H1 (cell line): Measurements from ENCODE around the gene KRAS. TPM values are rescaled to one million over a fixed set of nuclear protein-coding genes. Genes with fewer than 3 reads are reported as not detected.

Experiments used
- CTCF ChIA-PET: fragments of 300-600 bp; sonication (Branson Sonifier 250); formaldehyde crosslinking; loops from one replicate; lab custom pipeline; 2021; ENCODE audit not compliant: partially characterized antibody; lab: Charles Lee
- POLR2A ChIA-PET: fragments of 300-600 bp; sonication (Branson Sonifier 250); formaldehyde crosslinking; loops from one replicate; lab custom pipeline; 2021; ENCODE audit warnings: inconsistent platforms; ENCODE audit not compliant: partially characterized antibody; lab: Charles Lee
- DNase-seq, 2 experiments: peaks; one replicate each; pipeline versions ENCODE4 v3.0.0 to v3.0.0-alpha.2; 2010 to 2022; ENCODE audit warnings: low spot score in 2 of 2, low read depth in 1 of 2, mixed read lengths in 1 of 2
- FAIRE-seq: peaks from 2 replicates; lab custom pipeline; 2011; peaks lifted over from hg19 to GRCh38; lab: Jason Lieb, UNC
- H2AFZ ChIP-seq: 2 replicates; pipeline ENCODE4 v1.8.1; 2012; ENCODE audit warnings: low read length, inconsistent platforms
- H2AK5ac ChIP-seq: 2 replicates; pipeline ENCODE4 v1.6.1; 2013; ENCODE audit warnings: low read depth, low read length
- H2BK120ac ChIP-seq: replicated peaks from 2 replicates; pipeline ENCODE3; 2013; ENCODE audit warnings: low read depth, low read length, inconsistent platforms
- H2BK12ac ChIP-seq: 2 replicates; pipeline ENCODE4 v1.6.1; 2013; ENCODE audit warnings: low read depth, low read length
- H2BK15ac ChIP-seq: 2 replicates; pipeline ENCODE4 v1.6.1; 2013; ENCODE audit warnings: low read length
- H2BK20ac ChIP-seq: 2 replicates; pipeline ENCODE4 v1.6.1; 2013; ENCODE audit warnings: low read length
- H2BK5ac ChIP-seq: 2 replicates; pipeline ENCODE4 v1.6.1; 2013; ENCODE audit warnings: low read depth, low read length
- H3K14ac ChIP-seq: 2 replicates; pipeline ENCODE4 v1.6.1; 2013; ENCODE audit warnings: inconsistent platforms; ENCODE audit not compliant: insufficient read length
- H3K18ac ChIP-seq: 2 replicates; pipeline ENCODE4 v1.6.1; 2013; ENCODE audit warnings: low read length; ENCODE audit errors: extremely low read depth
- H3K23ac ChIP-seq: 2 replicates; pipeline ENCODE4 v1.6.1; 2013; ENCODE audit warnings: inconsistent platforms; ENCODE audit not compliant: insufficient read length
- H3K23me2 ChIP-seq: 2 replicates; pipeline ENCODE4 v1.6.1; 2013; ENCODE audit warnings: low read depth, low read length
- H3K27ac ChIP-seq: 2 replicates; pipeline ENCODE4 v1.6.1; 2011; ENCODE audit warnings: low read depth, low read length, inconsistent platforms
- H3K27me3 ChIP-seq, 4 experiments: replicated peaks in 1 of 4; 1 replicate in 1 of 4; 2 replicates in 3 of 4; pipeline versions ENCODE4 v1.6.1 to v1.8.1; 2011 to 2013; ENCODE audit warnings: low read length in 3 of 4, mild to moderate bottlenecking in 3 of 4, inconsistent platforms in 2 of 4, mixed read lengths in 2 of 4, moderate library complexity in 1 of 4; ENCODE audit not compliant: control insufficient read depth in 3 of 4, insufficient read depth in 3 of 4; ENCODE audit errors: extremely low read depth in 1 of 4
- H3K36me3 ChIP-seq, 4 experiments: 2 replicates each; pipeline versions ENCODE4 v1.6.1 to v1.8.1; 2011 to 2013; ENCODE audit warnings: mild to moderate bottlenecking in 4 of 4, low read length in 3 of 4, moderate library complexity in 2 of 4, control low read depth in 1 of 4, inconsistent platforms in 1 of 4; ENCODE audit not compliant: insufficient read depth in 4 of 4, control insufficient read depth in 2 of 4
- H3K4ac ChIP-seq: replicated peaks from 2 replicates; pipeline ENCODE3; 2013; ENCODE audit warnings: low read length, low read depth, mixed read lengths, inconsistent platforms; ENCODE audit not compliant: insufficient read length
- H3K4me1 ChIP-seq, 4 experiments: replicated peaks in 1 of 4; 1 replicate in 1 of 4; 2 replicates in 3 of 4; pipeline versions ENCODE4 v1.6.1 to v1.8.1; 2011 to 2013; ENCODE audit warnings: low read length in 3 of 4, inconsistent platforms in 2 of 4, mixed read lengths in 1 of 4; ENCODE audit not compliant: insufficient read depth in 4 of 4, control insufficient read depth in 3 of 4
- H3K4me2 ChIP-seq, 2 experiments: 2 replicates each; pipeline versions ENCODE4 v1.6.1 to v1.8.1; 2011 to 2013; ENCODE audit warnings: low read depth in 2 of 2, low read length in 2 of 2, control low read depth in 1 of 2, inconsistent platforms in 1 of 2, mild to moderate bottlenecking in 1 of 2; ENCODE audit not compliant: insufficient read depth in 1 of 2
- H3K4me3 ChIP-seq, 4 experiments: fragments of 200-600, 300-600 bp in 1 of 4; sonication (generic), shearing (Covaris generic), sonication (Bioruptor Twin) in 1 of 4; 2 replicates each; pipeline versions ENCODE4 v1.5.1 to v1.8.1; 2011 to 2016; ENCODE audit warnings: low read length in 4 of 4, low read depth in 3 of 4, control low read depth in 2 of 4, inconsistent platforms in 2 of 4, mild to moderate bottlenecking in 2 of 4, mixed read lengths in 1 of 4, moderate library complexity in 1 of 4; ENCODE audit not compliant: insufficient read depth in 2 of 4; ENCODE audit errors: extremely low read depth in 1 of 4
- H3K56ac ChIP-seq: replicated peaks from 2 replicates; pipeline ENCODE3; 2013; ENCODE audit warnings: low read depth, mild to moderate bottlenecking, mixed read lengths, low read length, inconsistent platforms; ENCODE audit not compliant: insufficient read length
- H3K79me1 ChIP-seq: 2 replicates; pipeline ENCODE4 v1.6.1; 2013; ENCODE audit warnings: low read depth, low read length, control low read depth
- H3K79me2 ChIP-seq, 2 experiments: 2 replicates each; pipeline versions ENCODE4 v1.6.1 to v1.8.1; 2012 to 2013; ENCODE audit warnings: low read length in 2 of 2, mild to moderate bottlenecking in 2 of 2, inconsistent platforms in 1 of 2; ENCODE audit not compliant: insufficient read depth in 2 of 2, control insufficient read depth in 1 of 2
- H3K9ac ChIP-seq, 4 experiments: replicated peaks in 1 of 4; 1 replicate in 1 of 4; 2 replicates in 3 of 4; pipeline versions ENCODE4 v1.6.1 to v1.8.1; 2011 to 2013; ENCODE audit warnings: low read depth in 3 of 4, low read length in 3 of 4, control low read depth in 2 of 4, mild to moderate bottlenecking in 2 of 4, moderate library complexity in 2 of 4, inconsistent platforms in 1 of 4; ENCODE audit errors: extremely low read depth in 1 of 4
- H3K9me3 ChIP-seq, 2 experiments: 2 replicates each; pipeline versions ENCODE4 v1.6.1 to v1.8.1; 2012 to 2013; ENCODE audit warnings: mild to moderate bottlenecking in 2 of 2, moderate library complexity in 2 of 2, control low read depth in 1 of 2, inconsistent platforms in 1 of 2, low read depth in 1 of 2, low read length in 1 of 2, mixed read lengths in 1 of 2; ENCODE audit not compliant: insufficient read depth in 2 of 2
- H4K20me1 ChIP-seq, 2 experiments: replicated peaks in 1 of 2; 2 replicates each; pipeline versions ENCODE3 to v1.8.1; 2011 to 2013; ENCODE audit warnings: inconsistent platforms in 2 of 2, low read length in 2 of 2, mild to moderate bottlenecking in 1 of 2; ENCODE audit not compliant: insufficient read depth in 2 of 2, control insufficient read depth in 1 of 2
- H4K5ac ChIP-seq: 2 replicates; pipeline ENCODE4 v1.6.1; 2013; ENCODE audit warnings: low read length, low read depth, mixed read lengths, inconsistent platforms; ENCODE audit not compliant: insufficient read length
- H4K8ac ChIP-seq: 2 replicates; pipeline ENCODE4 v1.8.0; 2013; ENCODE audit warnings: mild to moderate bottlenecking, moderate library complexity, low read length, inconsistent platforms; ENCODE audit not compliant: insufficient read depth; ENCODE audit errors: extremely low read depth
- H4K91ac ChIP-seq: replicated peaks from 2 replicates; pipeline ENCODE3; 2013; ENCODE audit warnings: low read length, mixed read lengths, inconsistent platforms; ENCODE audit not compliant: insufficient read length
- BCL11A ChIP-seq, 2 experiments: IDR thresholded peaks; one replicate each; pipeline ENCODE4 v1.6.1; 2011; ENCODE audit warnings: low read depth in 2 of 2, low read length in 2 of 2, mild to moderate bottlenecking in 2 of 2
- EZH2 ChIP-seq: fragments of 200-600 bp; sonication (generic); IDR thresholded peaks from 2 replicates; pipeline ENCODE4 v1.7.1; 2012; ENCODE audit warnings: low read depth, mild to moderate bottlenecking, moderate library complexity, low read length, inconsistent platforms; ENCODE audit not compliant: severe bottlenecking
- GTF2F1 ChIP-seq: IDR thresholded peaks from 2 replicates; pipeline ENCODE4 v1.6.1; 2012; ENCODE audit warnings: low read depth, low read length, improper control_type of control experiment, borderline replicate concordance
- SP2 ChIP-seq: IDR thresholded peaks from 2 replicates; pipeline ENCODE4 v1.6.1; 2012; ENCODE audit warnings: mild to moderate bottlenecking, low read length, inconsistent platforms
- ZNF274 ChIP-seq: IDR thresholded peaks from 2 replicates; pipeline ENCODE4 v1.7.0; 2012; ENCODE audit warnings: low read length, borderline replicate concordance; ENCODE audit errors: extremely low read depth
- WGBS, 2 experiments: shearing (Covaris generic) in 1 of 2; methylation state at CpG; one replicate each; pipeline versions ENCODE4 v1.1.6 to v1.1.7; 2013 to 2015; ENCODE audit warnings: low lambda C conversion rate in 2 of 2, mixed read lengths in 2 of 2, inconsistent platforms in 1 of 2, low coverage in 1 of 2, missing lambda C conversion rate in 1 of 2; ENCODE audit not compliant: insufficient replicate concordance in 2 of 2, insufficient coverage in 1 of 2, insufficient read length in 1 of 2; ENCODE audit errors: extremely low coverage in 1 of 2, missing lambda C conversion rate in 1 of 2; 5-methylcytosine and 5-hydroxymethylcytosine counted together
- polyA plus RNA-seq, 7 experiments: library from polyadenylated mRNA; depleted of rRNA in 3 of 7; stranded (reverse) in 5 of 7; unstranded in 2 of 7; fragments of >200 nt in 5 of 7; fragments of 200-250 nt in 2 of 7; gene quantifications; 1 replicate in 5 of 7; 2 replicates in 1 of 7; 4 replicates in 1 of 7; pipeline versions ENCODE4 v1.2.1 to v1.2.3, GENCODE V29; 2011 to 2013; ENCODE audit warnings: missing spikeins in 2 of 7, mixed read lengths in 2 of 7
- total RNA-seq: library from RNA; stranded (reverse); fragmentation: NEBNext Ultra II Directional; extraction: Animal tissue kit (Norgen Biotek cat#: 25700); gene quantifications from 2 replicates; pipeline ENCODE4 v1.2.1, GENCODE V29; 2021

Gene KRAS
- total and polyA plus RNA-seq, 2 of the 8 experiments (the other 6 are each of a cell fraction or from before 2014, with no cell fraction given): 24.8 to 64.6 TPM

DNA sequence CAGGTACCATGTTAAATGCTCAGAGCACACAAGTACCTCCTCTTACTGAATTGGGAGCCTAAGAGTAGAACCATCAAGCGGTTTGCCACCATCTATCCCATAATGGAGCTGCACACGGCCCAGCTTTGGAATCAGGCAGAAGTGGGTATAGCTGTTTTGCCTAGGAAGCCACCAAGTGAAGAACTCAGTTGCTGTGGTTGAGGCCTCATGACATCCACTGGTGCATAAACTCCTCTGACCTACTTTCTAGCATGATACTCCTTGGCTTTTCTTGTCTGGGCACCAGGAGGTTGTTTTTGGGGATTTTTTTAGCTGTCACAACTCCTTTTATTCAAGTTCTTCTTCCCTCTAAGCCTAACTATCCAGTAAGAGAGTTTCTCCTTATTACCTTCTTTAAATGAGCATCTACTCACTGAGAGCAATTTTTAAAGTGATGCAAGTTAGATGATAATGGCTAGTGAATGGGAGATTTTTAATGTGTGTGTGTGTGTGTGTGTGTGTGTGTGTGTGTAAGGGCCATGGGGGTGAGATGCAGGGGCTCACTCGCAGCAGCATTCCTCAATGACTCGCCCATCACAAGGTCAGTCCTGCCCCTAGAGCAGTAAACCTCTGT lies 20.9 kb upstream of the KRAS start:
- H2BK20ac ChIP-seq: no peak overlapping the region
- CTCF ChIA-PET: no interaction called here
- H2AK5ac ChIP-seq: no peak overlapping the region
- no peaks in the 10 kb centered on the region for H3K36me3 ChIP-seq
- H3K27ac ChIP-seq: no peak overlapping the region
- no peak overlapping the region for H2BK15ac ChIP-seq
- H3K23me2 ChIP-seq: no peaks in the 10 kb centered on the region
- no peak overlapping the region for H2AFZ ChIP-seq
- no peak overlapping the region for H4K5ac ChIP-seq
- H3K4ac ChIP-seq: no peak overlapping the region
- no peak overlapping the region for H4K91ac ChIP-seq
- H2BK12ac ChIP-seq: no peak overlapping the region
- no peak overlapping the region for H3K14ac ChIP-seq
- H2BK120ac ChIP-seq: no peak overlapping the region
- TF ChIP-seq SP2 (no peak), BCL11A (IDR thresholded peaks at IDR 0.05; ENCODE audit: low read depth in 2 of 2, low read length in 2 of 2) (no peak), GTF2F1 (no peak), ZNF274 (no peak), EZH2 (no peak)
- no peaks in the 10 kb centered on the region for H3K9me3 ChIP-seq
- no peaks in the 10 kb centered on the region for H3K79me1 ChIP-seq
- H3K18ac ChIP-seq: no peak overlapping the region
- no peak overlapping the region for H3K56ac ChIP-seq
- no peak for FAIRE-seq
- no peak overlapping the region for H3K4me3 ChIP-seq
- no peak overlapping the region for H4K8ac ChIP-seq
- no peak overlapping the region for H3K9ac ChIP-seq
- H2BK5ac ChIP-seq: no peak overlapping the region
- WGBS, 2 experiments: 95% methylated on average over 4 of the region's 4 CpGs; no CpG with 5 or more reads in 1 of the 2 experiments
- POLR2A ChIA-PET: interaction anchor here (0.7 kb wide), 2 partner anchors 258 to 771 kb away, joined by 3 read pairs; no protein-coding TSS in a partner anchor
- no peaks in the 10 kb centered on the region for H3K79me2 ChIP-seq
- no peak overlapping the region for H3K23ac ChIP-seq
- H4K20me1 ChIP-seq: no peaks in the 10 kb centered on the region
- no peaks in the 10 kb centered on the region for H3K27me3 ChIP-seq
- H3K4me1 ChIP-seq: no peaks in the 10 kb centered on the region
- H3K4me2 ChIP-seq: no peak overlapping the region
- DNase-seq: no peak
